Lower leg skin (tissue), 4 donors: ENCODE measurements around the gene PAQR7. TPM values are rescaled to one million over a fixed set of nuclear protein-coding genes. Genes with fewer than 3 reads are reported as not detected.

Source experiments
- DNase-seq, 2 donors: peaks; one replicate each; pipeline ENCODE4 v3.0.0-alpha.2; 2019; ENCODE audit warnings: low spot score in 2 of 2
- H3K4me3 ChIP-seq: fragments of 200-600 bp; sonication (generic); 2 replicates; pipeline ENCODE4 v1.5.1; 2017; ENCODE audit warnings: mild to moderate bottlenecking, low read depth; ENCODE audit not compliant: poor library complexity, severe bottlenecking
- POLR2A ChIP-seq, 2 donors: fragments of 450-650 bp; IDR thresholded peaks; one replicate each; pipeline ENCODE4 v1.6.1; 2016 to 2017; ENCODE audit warnings: antibody characterized with exemption in 2 of 2, mild to moderate bottlenecking in 1 of 2, moderate library complexity in 1 of 2
- WGBS, 2 donors: methylation state at CpG; one replicate each; pipeline ENCODE4 v1.1.5; 2018; 5-methylcytosine and 5-hydroxymethylcytosine counted together
- intact Hi-C: fragments of 100-400 bp; cut with DNase I; formaldehyde crosslinking; loops from one replicate; pipeline ENCODE4 v1.15.0; 2023; ENCODE audit warnings: low total_unique reads
- total RNA-seq, 4 donors: library from RNA; depleted of rRNA; stranded (reverse); fragments of >200 nt; gene quantifications; one replicate each; pipeline ENCODE4 v1.1.0, GENCODE V29; 2016
- TF ChIP-seq, protein P1 (sequence below), 3 donors: fragments of 450-650 bp; IDR thresholded peaks; one replicate each; pipeline ENCODE4 v1.5.1; 2016; ENCODE audit warnings: antibody characterized with exemption in 3 of 3, mild to moderate bottlenecking in 3 of 3, moderate library complexity in 2 of 3

PAQR7 gene
- total RNA-seq, 4 donors from 2014 or later, result 20.1 to 29.6 (median 24.4) TPM

DNA sequence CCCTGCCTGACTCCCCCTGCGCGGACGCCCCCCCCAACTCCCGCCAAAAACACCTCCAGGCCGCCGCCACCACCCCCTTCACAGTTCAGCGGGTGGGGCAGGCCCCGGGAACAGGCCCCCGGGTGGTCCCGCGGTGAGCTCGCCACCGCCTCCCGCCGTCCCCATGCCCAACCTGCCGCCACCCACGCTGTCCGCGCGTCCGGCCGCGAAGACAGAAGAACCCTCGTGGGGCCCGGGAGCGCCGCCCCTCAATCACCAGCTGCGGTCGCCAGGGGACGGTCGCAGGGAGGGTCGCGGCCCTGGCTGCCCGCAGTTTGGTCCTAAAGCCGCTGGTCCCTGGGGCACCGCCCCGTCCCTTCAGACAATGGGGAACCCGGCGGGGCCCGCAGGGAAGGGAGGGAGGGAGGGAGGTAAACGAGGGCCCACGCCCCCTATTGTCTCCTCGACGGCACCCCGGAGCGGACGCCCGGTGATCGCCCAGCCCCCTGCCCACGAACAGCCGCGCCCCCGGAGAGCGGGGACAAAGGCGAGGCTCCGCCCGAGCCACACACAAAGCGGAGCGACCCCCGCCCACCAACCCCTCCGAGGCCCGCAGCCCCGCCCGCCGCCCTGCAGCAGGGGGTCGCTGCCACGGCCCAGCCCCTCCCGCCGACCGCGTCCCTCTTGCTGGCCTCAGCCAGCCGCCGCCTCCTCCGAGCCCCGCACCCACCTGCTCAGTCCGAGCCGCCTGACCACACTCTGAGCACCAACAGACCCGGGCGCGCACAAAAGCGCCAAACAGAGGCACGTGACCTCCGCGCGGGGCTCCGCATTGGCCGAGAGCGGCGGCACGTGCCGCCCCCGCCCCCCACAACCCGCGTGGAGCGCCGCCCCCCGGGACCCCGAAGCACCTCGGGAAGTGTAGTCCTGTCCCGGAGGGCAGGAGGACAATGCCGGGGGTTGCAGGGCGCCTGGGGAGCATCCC lies 30.5 kb upstream of the PAQR7 start, which contains the start of gene STMN1:
STMN1 (minus strand) TSS at position 740 of the 964 bp plus-strand sequence. CDS start 1,743 bp downstream, outside the sequence.
- WGBS, 2 donors, result 2% methylated on average over 10 to 24 of the region's 102 CpGs
- intact Hi-C loops, result no loop called here
- DNase-seq, result peak; percentile 88 to 98
- TF ChIP-seq, protein P1, sequence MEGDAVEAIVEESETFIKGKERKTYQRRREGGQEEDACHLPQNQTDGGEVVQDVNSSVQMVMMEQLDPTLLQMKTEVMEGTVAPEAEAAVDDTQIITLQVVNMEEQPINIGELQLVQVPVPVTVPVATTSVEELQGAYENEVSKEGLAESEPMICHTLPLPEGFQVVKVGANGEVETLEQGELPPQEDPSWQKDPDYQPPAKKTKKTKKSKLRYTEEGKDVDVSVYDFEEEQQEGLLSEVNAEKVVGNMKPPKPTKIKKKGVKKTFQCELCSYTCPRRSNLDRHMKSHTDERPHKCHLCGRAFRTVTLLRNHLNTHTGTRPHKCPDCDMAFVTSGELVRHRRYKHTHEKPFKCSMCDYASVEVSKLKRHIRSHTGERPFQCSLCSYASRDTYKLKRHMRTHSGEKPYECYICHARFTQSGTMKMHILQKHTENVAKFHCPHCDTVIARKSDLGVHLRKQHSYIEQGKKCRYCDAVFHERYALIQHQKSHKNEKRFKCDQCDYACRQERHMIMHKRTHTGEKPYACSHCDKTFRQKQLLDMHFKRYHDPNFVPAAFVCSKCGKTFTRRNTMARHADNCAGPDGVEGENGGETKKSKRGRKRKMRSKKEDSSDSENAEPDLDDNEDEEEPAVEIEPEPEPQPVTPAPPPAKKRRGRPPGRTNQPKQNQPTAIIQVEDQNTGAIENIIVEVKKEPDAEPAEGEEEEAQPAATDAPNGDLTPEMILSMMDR (IDR thresholded peaks at IDR 0.05), result no peak
- peak in 1 of 2 donors; percentile 43 for TF ChIP-seq POLR2A (IDR thresholded peaks at IDR 0.05)
- peak within 1 kb of the TSS; percentile 73 for H3K4me3 ChIP-seq

DNA sequence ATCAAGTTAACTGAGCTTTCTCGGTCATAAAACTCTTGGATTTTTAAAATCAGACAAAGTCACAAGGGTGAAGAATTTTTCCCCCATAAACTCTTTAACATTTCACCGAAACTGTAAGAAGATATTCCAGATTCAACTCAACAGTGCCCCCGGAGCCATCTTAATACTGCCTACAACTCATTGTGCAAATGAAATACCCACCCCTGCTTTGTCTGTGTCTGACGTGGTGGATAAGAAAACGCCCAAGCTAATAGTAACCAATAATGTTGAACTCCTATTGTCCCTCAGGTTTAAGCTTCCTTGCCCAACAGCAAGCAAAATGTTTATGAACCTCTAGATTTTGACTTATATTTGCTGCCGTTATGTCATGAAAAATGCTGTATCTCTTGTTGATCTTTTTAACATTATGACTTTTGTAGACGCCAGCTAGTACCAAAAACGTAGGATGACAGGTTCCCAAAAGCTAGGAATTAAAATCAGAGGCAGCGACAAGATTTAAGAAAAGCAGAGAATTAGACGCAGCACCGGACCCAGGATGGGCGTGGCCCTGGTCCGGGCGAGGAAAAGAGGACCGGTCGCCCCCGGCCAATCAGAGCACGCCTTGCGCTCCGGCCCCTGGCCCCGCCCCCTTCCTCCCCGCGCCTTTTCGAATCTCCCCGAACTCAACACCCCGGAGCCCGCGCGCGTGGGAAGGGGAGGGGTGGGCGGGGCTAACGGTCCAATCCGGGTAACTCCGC lies 29.6 kb upstream of the PAQR7 start:
- TF ChIP-seq, protein P1 (IDR thresholded peaks at IDR 0.05), result no peak
- TF ChIP-seq POLR2A (IDR thresholded peaks at IDR 0.05), result no peak
- intact Hi-C loops, result no loop called here
- 1% methylated on average over 24 to 30 of the region's 34 CpGs for WGBS, 2 donors
- peak; percentile 94 to 99 for DNase-seq
- H3K4me3 ChIP-seq, result peak overlapping the region; percentile 73

DNA sequence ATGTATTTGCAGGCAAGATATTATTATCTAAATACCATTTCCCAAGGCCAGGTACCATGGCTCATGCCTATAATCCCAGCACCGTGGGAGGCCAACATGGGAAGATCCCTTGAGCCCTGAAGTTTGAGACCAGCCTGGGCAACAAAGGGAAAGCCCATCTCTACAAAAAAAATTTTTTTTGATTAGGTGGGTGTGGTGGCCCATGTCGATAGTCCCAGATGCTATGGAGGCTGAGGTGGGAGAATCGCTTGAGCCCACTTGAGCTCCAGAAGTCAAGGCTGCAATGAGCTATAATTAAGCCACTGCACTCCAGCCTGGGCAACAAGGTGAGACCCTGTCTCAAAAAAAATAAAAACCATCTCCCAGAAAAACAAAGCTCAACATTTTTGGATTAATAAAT lies 28.5 kb upstream of the PAQR7 start:
- intact Hi-C loops, result no loop called here
- no peak for DNase-seq
- 53 to 61% methylated on average over 3 of the region's 3 CpGs for WGBS, 2 donors
- no peak overlapping the region for H3K4me3 ChIP-seq
- TF ChIP-seq POLR2A (IDR thresholded peaks at IDR 0.05), result no peak

DNA sequence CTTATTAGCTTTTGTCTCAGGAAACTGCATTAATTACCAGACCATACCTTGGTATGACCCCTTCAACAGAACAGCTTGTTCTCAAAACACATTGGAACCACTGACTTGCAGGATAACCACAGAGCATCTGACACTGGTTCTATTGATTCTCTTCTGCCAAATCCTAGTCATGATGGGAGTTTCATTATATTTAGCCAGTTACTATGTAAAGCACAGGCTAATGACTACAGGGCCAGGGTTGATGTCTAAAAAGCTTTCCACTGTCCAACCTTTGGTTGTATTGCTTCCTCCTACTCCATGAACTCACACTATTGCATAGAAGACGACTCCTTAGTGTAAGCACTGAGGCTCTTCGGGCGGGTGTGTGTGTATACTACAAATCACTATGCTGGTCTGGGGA lies 27.0 kb upstream of the PAQR7 start:
- no peak for TF ChIP-seq POLR2A (IDR thresholded peaks at IDR 0.05)
- TF ChIP-seq, protein P1 (IDR thresholded peaks at IDR 0.05), result no peak
- intact Hi-C loops, result no loop called here
- WGBS, 2 donors, result 82 to 92% methylated on average over 3 of the region's 3 CpGs

DNA sequence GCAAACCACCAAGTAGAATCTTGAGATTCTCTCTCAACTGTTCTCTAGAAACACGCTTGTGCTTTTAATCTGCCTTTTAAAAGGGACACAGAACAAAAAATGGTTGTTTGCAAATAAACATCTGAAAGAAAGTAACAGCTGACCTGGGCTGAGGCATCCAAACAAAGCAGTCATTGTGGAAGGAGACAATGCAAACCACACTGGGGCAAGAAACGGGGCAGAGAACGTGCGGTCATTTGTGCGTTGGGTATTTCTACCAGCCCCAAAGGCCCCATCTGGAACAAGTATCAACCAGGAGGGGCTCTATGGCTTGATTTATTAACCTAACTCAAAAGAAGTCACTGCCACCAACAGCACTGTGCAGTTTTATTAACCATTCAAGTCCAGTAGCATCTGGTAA lies 24.7 kb upstream of the PAQR7 start:
- DNase-seq, result no peak
- intact Hi-C loops, result no loop called here
- TF ChIP-seq, protein P1 (IDR thresholded peaks at IDR 0.05), result no peak
- TF ChIP-seq POLR2A (IDR thresholded peaks at IDR 0.05), result no peak
- WGBS, 2 donors, result 70 to 78% methylated on average over 5 of the region's 5 CpGs
- no peak overlapping the region for H3K4me3 ChIP-seq

More for the DNA sequence above, 27.0 kb upstream of the PAQR7 start:
- no peak overlapping the region for H3K4me3 ChIP-seq
- no peak for DNase-seq

DNA sequence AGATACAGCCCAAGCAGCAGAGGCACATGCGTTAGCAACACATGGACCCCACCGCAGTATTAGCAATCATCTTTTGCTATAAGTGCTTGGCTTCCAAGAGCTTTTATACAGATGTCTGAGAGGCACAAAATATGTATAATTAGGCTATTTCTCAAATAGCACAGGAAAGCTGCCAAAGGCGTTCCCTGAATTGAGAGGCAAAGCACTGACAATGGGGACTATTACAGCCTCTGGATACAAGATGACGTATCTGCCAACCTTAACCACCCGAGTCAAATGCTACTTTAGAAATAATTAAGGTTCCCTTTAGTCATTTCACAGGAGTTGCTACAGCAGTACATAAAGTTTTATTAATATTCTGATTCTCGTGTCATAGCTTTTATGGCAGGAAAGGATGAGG lies 24.3 kb upstream of the PAQR7 start:
- TF ChIP-seq POLR2A (IDR thresholded peaks at IDR 0.05), result no peak
- TF ChIP-seq, protein P1 (IDR thresholded peaks at IDR 0.05), result no peak
- 35 to 56% methylated on average over 6 of the region's 6 CpGs for WGBS, 2 donors
- no peak overlapping the region for H3K4me3 ChIP-seq
- intact Hi-C loops, result loop anchor here (5.0 kb wide), 1 partner anchor 98 kb away; the partner anchor contains the start of gene PAFAH2
- peak in 1 of 2 donors; percentile 31 for DNase-seq
